Activated T-cell treated with anti-CD3 and anti-CD28 coated beads, Interleukin-2, amount 50 U/mL, for 72 hours (primary cell): Measurements from ENCODE around the gene HDAC10. TPM values are rescaled to one million over a fixed set of nuclear protein-coding genes. Genes with fewer than 3 reads are reported as not detected.

Experiments used
- ATAC-seq, 2 donors: fragments of 150-1000 bp; cut with Tn5 transposase; replicated peaks in 1 of 2; 2 replicates each; pipeline ENCODE4 v1.10.0; 2021; ENCODE audit warnings: moderate library complexity in 2 of 2, mild to moderate bottlenecking in 1 of 2
- DNase-seq, 2 donors: peaks; one replicate each; pipeline ENCODE4 v3.0.0; 2021 to 2022; ENCODE audit warnings: mixed read lengths in 1 of 2
- H3K27ac Mint-ChIP-seq: one replicate; pipeline ENCODE4 v1.8.0; 2022; ENCODE audit warnings: mild to moderate bottlenecking, moderate library complexity, mixed read lengths
- H3K27me3 Mint-ChIP-seq: one replicate; pipeline ENCODE4 v1.8.0; 2022; ENCODE audit warnings: low read depth, mixed read lengths
- H3K36me3 Mint-ChIP-seq, 2 donors: one replicate each; pipeline ENCODE4 v1.8.0; 2022; ENCODE audit warnings: mixed read lengths in 2 of 2, mild to moderate bottlenecking in 1 of 2; ENCODE audit not compliant: insufficient read depth in 2 of 2
- H3K4me1 Mint-ChIP-seq: one replicate; pipeline ENCODE4 v1.8.0; 2022; ENCODE audit warnings: low read depth, mixed read lengths
- H3K4me3 Mint-ChIP-seq, 2 donors: one replicate each; pipeline ENCODE4 v1.8.0; 2022; ENCODE audit warnings: mild to moderate bottlenecking in 2 of 2, mixed read lengths in 2 of 2, moderate library complexity in 2 of 2
- H3K9me3 Mint-ChIP-seq, 2 donors: one replicate each; pipeline ENCODE4 v1.8.0; 2022; ENCODE audit warnings: mixed read lengths in 2 of 2
- total RNA-seq, 2 donors: library from RNA; stranded (reverse); gene quantifications; one replicate each; pipeline ENCODE4 v1.2.3, GENCODE V29; 2022

The HDAC10 gene
- total RNA-seq, 2 donors from 2014 or later, result 52.1 to 57.4 TPM

- Mint-ChIP-seq H3K27ac (no peak within 1 kb of the TSS), H3K36me3 (no peaks in the 10 kb centered on the region)
- peak; percentile 23 to 35 for ATAC-seq
Measured at GRCh38 chr22:50261615-50262459, 10.8 kb upstream of the HDAC10 start, which contains the start of gene MAPK12. MAPK12 (minus strand) TSS chr22:50261683; CDS start chr22:50261509, 174 bp downstream.

GRCh38 chr22:50260801-50261614 lies 9.9 kb upstream of the HDAC10 start:
- Mint-ChIP-seq H3K4me3 (peak overlapping the region; percentile 40 to 43), H3K36me3 (no peaks in the 10 kb centered on the region), H3K4me1 (peaks cover 8% of the 10 kb centered on the region), H3K27me3 (peaks cover 11% of the 10 kb centered on the region), H3K9me3 (no peaks in the 10 kb centered on the region), H3K27ac (no peak overlapping the region)
- ATAC-seq (peak; percentile 51 to 56), DNase-seq (peak; percentile 43 to 48)

More at GRCh38 chr22:50261615-50262459, 10.8 kb upstream of the HDAC10 start, which contains the start of gene MAPK12:
- H3K4me1 Mint-ChIP-seq, result peaks cover 8% of the 10 kb centered on the region
- no peaks in the 10 kb centered on the region for H3K9me3 Mint-ChIP-seq
- peaks cover 11% of the 10 kb centered on the region for H3K27me3 Mint-ChIP-seq
- no peak for DNase-seq
- H3K4me3 Mint-ChIP-seq, result peak within 1 kb of the TSS; percentile 62 to 72

- DNase-seq (no peak), ATAC-seq (no peak)
- Mint-ChIP-seq H3K4me3 (peak overlapping the region; percentile 40 to 43), H3K9me3 (no peaks in the 10 kb centered on the region), H3K36me3 (no peaks in the 10 kb centered on the region), H3K27ac (no peak overlapping the region), H3K4me1 (peaks cover 8% of the 10 kb centered on the region), H3K27me3 (peaks cover 11% of the 10 kb centered on the region)
Measured at GRCh38 chr22:50260434-50260800, 9.4 kb upstream of the HDAC10 start.

- H3K4me3 Mint-ChIP-seq, result peak overlapping the region; percentile 46 to 50
- no peaks in the 10 kb centered on the region for H3K36me3 Mint-ChIP-seq
- ATAC-seq, result no peak
Measured at GRCh38 chr22:50259302-50259701, 8.2 kb upstream of the HDAC10 start.

GRCh38 chr22:50258361-50259292 lies 7.6 kb upstream of the HDAC10 start:
- no peaks in the 10 kb centered on the region for H3K36me3 Mint-ChIP-seq
- DNase-seq (no peak), ATAC-seq (no peak)
- H3K4me3 Mint-ChIP-seq, result peak overlapping the region in 1 of 2 donors; percentile 17
- H3K27me3 Mint-ChIP-seq, result peaks cover 11% of the 10 kb centered on the region
- H3K27ac Mint-ChIP-seq, result no peak overlapping the region
- H3K9me3 Mint-ChIP-seq, result no peaks in the 10 kb centered on the region
- H3K4me1 Mint-ChIP-seq, result peaks cover 8% of the 10 kb centered on the region

More at GRCh38 chr22:50259302-50259701, 8.2 kb upstream of the HDAC10 start:
- H3K27ac Mint-ChIP-seq, result no peak overlapping the region
- H3K4me1 Mint-ChIP-seq, result peaks cover 8% of the 10 kb centered on the region
- H3K9me3 Mint-ChIP-seq, result no peaks in the 10 kb centered on the region
- DNase-seq, result no peak
- H3K27me3 Mint-ChIP-seq, result peaks cover 11% of the 10 kb centered on the region

- Mint-ChIP-seq H3K27me3 (peaks cover 10% of the 10 kb centered on the region), H3K27ac (no peak overlapping the region), H3K36me3 (no peaks in the 10 kb centered on the region), H3K4me3 (no peak overlapping the region), H3K9me3 (no peaks in the 10 kb centered on the region), H3K4me1 (peaks cover 7% of the 10 kb centered on the region)
- DNase-seq (no peak), ATAC-seq (no peak)
Measured at GRCh38 chr22:50257451-50258360, 6.6 kb upstream of the HDAC10 start.

- Mint-ChIP-seq H3K4me3 (no peak overlapping the region), H3K9me3 (no peaks in the 10 kb centered on the region), H3K4me1 (peaks cover under 1% of the 10 kb centered on the region), H3K36me3 (no peaks in the 10 kb centered on the region), H3K27me3 (peaks cover 3% of the 10 kb centered on the region), H3K27ac (no peak overlapping the region)
- ATAC-seq (no peak), DNase-seq (no peak)
Measured at GRCh38 chr22:50257041-50257440, 6.0 kb upstream of the HDAC10 start.

- Mint-ChIP-seq H3K4me1 (no peaks in the 10 kb centered on the region), H3K27me3 (no peaks in the 10 kb centered on the region), H3K27ac (no peak overlapping the region), H3K36me3 (no peaks in the 10 kb centered on the region), H3K9me3 (no peaks in the 10 kb centered on the region), H3K4me3 (no peak overlapping the region)
- DNase-seq (no peak), ATAC-seq (no peak)
Measured at GRCh38 chr22:50256258-50256862, 5.3 kb upstream of the HDAC10 start.

- Mint-ChIP-seq H3K9me3 (no peaks in the 10 kb centered on the region), H3K27me3 (no peaks in the 10 kb centered on the region), H3K4me1 (no peaks in the 10 kb centered on the region), H3K27ac (no peak overlapping the region), H3K36me3 (no peaks in the 10 kb centered on the region), H3K4me3 (no peak overlapping the region)
- ATAC-seq (no peak), DNase-seq (no peak)
Measured at GRCh38 chr22:50255607-50256006, 4.5 kb upstream of the HDAC10 start.

GRCh38 chr22:50255099-50255498 lies 4.0 kb upstream of the HDAC10 start:
- Mint-ChIP-seq H3K4me3 (no peak overlapping the region), H3K9me3 (no peaks in the 10 kb centered on the region), H3K27ac (no peak overlapping the region), H3K36me3 (no peaks in the 10 kb centered on the region), H3K27me3 (no peaks in the 10 kb centered on the region), H3K4me1 (peaks cover 3% of the 10 kb centered on the region)
- ATAC-seq, result no peak
- no peak for DNase-seq

GRCh38 chr22:50253941-50254340 lies 2.9 kb upstream of the HDAC10 start:
- Mint-ChIP-seq H3K36me3 (no peaks in the 10 kb centered on the region), H3K4me3 (no peak overlapping the region), H3K27me3 (no peaks in the 10 kb centered on the region), H3K4me1 (peaks cover 6% of the 10 kb centered on the region), H3K27ac (no peak overlapping the region), H3K9me3 (no peaks in the 10 kb centered on the region)
- ATAC-seq (no peak), DNase-seq (no peak)
